GM21367 (cell line): ENCODE results near the gene RIIAD1.
"Not testable (repeated sequence)": the region's sequence is repeated elsewhere in the genome, so short reads cannot be mapped to it uniquely, and the experiment has no call there.

Experiments used
- ATAC-seq: cut with Tn5 transposase; IDR thresholded peaks from one replicate; pipeline ENCODE4 v1.9.1; 2021; ENCODE audit not compliant: unreplicated experiment

Gene RIIAD1

GRCh38 chr1:151729966-151730291, 8.6 kb downstream of the RIIAD1 start:
- no peak for ATAC-seq

GRCh38 chr1:151733126-151733525, 11.8 kb downstream of the RIIAD1 start:
- ATAC-seq: no peak

- ATAC-seq: not testable (repeated sequence)
These were observed 12.7 kb downstream of the RIIAD1 start for GRCh38 chr1:151733995-151734394.

GRCh38 chr1:151737026-151737425, 15.7 kb downstream of the RIIAD1 start:
- ATAC-seq: no peak

GRCh38 chr1:151737479-151737878, 16.2 kb downstream of the RIIAD1 start:
- no peak for ATAC-seq

- no peak for ATAC-seq
These were observed 18.5 kb downstream of the RIIAD1 start for GRCh38 chr1:151739590-151740355.

GRCh38 chr1:151741516-151741915, 20.2 kb downstream of the RIIAD1 start:
- ATAC-seq: no peak

GRCh38 chr1:151756291-151756690, 35.0 kb downstream of the RIIAD1 start:
- ATAC-seq: no peak

GRCh38 chr1:151759241-151759640, 37.9 kb downstream of the RIIAD1 start:
- no peak for ATAC-seq

- no peak for ATAC-seq
These were observed 39.5 kb downstream of the RIIAD1 start for GRCh38 chr1:151760597-151761385.

GRCh38 chr1:151762941-151763921, 41.9 kb downstream of the RIIAD1 start, which contains the start of gene MRPL9:
Gene MRPL9, minus strand, starts transcription at chr1:151763496. Its CDS starts 17 bp downstream, at chr1:151763479.
- ATAC-seq: peak; percentile 85

GRCh38 chr1:151763990-151764389, 42.7 kb downstream of the RIIAD1 start:
- ATAC-seq: no peak

GRCh38 chr1:151768351-151769066, 47.2 kb downstream of the RIIAD1 start:
- ATAC-seq: not testable (repeated sequence)

- ATAC-seq: not testable (repeated sequence)
These were observed 47.9 kb downstream of the RIIAD1 start for GRCh38 chr1:151769270-151769669.

- ATAC-seq: no peak
These were observed 52.4 kb downstream of the RIIAD1 start for GRCh38 chr1:151773702-151774101.

GRCh38 chr1:151774256-151774922, 53.1 kb downstream of the RIIAD1 start:
- no peak for ATAC-seq

- no peak for ATAC-seq
These were observed 54.8 kb downstream of the RIIAD1 start for GRCh38 chr1:151775894-151776664.

GRCh38 chr1:151776665-151777062, 55.3 kb downstream of the RIIAD1 start:
- ATAC-seq: no peak

- no peak for ATAC-seq
These were observed 56.0 kb downstream of the RIIAD1 start for GRCh38 chr1:151777317-151777716.
